ENCODE data around the gene EN2.

GRCh38 chr7:155450558-155450969, 7.4 kb upstream of the EN2 start:
- TF ChIP-seq CTCF (IDR thresholded peaks at IDR 0.05; ENCODE audit: borderline replicate concordance, extremely low read depth, low read length, poor library complexity, severe bottlenecking) (no peak), EZH2 (IDR thresholded peaks at IDR 0.05; ENCODE audit: borderline replicate concordance, low read depth, low read length, severe bottlenecking) (no peak)

Data from DND-41 (cell line).